ENCODE results near the gene RC3H2. TPM values are rescaled to one million over a fixed set of nuclear protein-coding genes. Genes with fewer than 3 reads are reported as not detected.
A peak's percentile ranks its signal among the peaks of the same experiment; 100 is the strongest.

The RC3H2 gene, protein sequence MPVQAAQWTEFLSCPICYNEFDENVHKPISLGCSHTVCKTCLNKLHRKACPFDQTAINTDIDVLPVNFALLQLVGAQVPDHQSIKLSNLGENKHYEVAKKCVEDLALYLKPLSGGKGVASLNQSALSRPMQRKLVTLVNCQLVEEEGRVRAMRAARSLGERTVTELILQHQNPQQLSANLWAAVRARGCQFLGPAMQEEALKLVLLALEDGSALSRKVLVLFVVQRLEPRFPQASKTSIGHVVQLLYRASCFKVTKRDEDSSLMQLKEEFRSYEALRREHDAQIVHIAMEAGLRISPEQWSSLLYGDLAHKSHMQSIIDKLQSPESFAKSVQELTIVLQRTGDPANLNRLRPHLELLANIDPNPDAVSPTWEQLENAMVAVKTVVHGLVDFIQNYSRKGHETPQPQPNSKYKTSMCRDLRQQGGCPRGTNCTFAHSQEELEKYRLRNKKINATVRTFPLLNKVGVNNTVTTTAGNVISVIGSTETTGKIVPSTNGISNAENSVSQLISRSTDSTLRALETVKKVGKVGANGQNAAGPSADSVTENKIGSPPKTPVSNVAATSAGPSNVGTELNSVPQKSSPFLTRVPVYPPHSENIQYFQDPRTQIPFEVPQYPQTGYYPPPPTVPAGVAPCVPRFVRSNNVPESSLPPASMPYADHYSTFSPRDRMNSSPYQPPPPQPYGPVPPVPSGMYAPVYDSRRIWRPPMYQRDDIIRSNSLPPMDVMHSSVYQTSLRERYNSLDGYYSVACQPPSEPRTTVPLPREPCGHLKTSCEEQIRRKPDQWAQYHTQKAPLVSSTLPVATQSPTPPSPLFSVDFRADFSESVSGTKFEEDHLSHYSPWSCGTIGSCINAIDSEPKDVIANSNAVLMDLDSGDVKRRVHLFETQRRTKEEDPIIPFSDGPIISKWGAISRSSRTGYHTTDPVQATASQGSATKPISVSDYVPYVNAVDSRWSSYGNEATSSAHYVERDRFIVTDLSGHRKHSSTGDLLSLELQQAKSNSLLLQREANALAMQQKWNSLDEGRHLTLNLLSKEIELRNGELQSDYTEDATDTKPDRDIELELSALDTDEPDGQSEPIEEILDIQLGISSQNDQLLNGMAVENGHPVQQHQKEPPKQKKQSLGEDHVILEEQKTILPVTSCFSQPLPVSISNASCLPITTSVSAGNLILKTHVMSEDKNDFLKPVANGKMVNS
- 39.9 TPM for total RNA-seq

DNA sequence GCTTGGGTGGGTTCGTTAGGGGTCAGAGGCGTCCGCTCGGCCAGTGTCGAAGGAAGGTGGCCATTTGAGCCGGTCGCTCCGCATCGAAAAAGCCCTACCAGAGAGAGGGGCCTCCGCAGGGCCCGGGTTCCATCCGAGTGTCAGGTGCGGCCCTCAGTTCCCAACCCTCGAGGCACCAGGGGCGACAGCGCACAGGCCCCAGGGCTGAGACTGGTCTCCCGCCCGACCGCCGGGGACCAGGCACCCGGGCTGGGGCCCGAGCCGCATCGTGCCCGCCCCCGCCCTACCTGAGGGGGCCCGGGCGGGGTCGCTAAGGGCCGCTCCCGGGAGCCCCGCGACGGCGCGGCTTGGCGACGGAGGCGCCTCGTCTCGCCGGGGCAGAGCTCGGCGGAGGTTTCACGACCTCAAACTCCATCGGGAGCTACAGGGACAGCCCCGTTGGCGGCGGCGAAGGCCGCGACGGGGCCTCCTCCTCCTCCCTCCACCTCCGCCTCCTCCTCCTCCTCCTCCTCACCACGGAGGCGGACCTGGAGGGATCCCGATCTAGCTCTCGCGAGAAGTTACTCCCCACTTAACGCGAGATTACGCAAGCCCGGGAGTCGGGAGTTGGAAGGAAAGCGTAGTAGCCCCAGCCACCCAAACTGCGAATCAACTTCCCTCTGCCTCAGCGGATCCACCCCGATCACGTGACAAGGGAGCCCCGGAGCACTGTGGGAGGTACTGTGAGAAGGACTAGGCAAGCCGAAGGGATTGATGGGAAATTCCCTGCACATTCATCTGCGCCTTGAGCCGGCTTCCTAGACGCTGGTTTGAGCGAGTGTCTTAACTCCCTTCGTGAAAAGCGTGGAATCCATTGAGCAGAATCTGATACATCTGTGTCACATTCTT, at the start of gene RC3H2:
Gene RC3H2, minus strand, starts transcription at position 537 of the 888 bp plus-strand sequence. CDS start 7,850 bp downstream, outside the sequence.
- peak; percentile 99 for DNase-seq (ENCODE audit: low spot score)

DNA sequence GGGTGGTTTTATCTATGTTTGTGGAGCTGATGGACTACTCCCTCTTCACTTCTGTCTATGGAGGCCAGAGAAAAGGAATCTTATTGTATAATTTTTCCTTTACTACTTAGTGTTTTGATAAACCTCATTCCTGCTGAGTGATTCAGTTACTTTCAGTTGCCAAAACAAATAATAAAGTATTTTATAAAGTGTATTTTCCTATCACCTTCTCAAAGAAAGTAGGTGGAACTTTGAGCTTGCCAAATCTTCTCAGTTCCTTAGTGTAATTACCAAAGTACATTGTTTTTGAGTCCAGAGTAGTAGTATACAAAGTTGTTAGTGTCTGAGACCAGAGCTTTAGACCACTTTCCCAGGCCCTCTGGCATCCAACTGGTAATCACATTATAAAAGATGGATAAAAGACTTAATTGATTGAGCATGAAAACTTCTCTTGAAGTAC, 49.1 kb upstream of the RC3H2 start:
- DNase-seq (ENCODE audit: low spot score): no peak

DNA sequence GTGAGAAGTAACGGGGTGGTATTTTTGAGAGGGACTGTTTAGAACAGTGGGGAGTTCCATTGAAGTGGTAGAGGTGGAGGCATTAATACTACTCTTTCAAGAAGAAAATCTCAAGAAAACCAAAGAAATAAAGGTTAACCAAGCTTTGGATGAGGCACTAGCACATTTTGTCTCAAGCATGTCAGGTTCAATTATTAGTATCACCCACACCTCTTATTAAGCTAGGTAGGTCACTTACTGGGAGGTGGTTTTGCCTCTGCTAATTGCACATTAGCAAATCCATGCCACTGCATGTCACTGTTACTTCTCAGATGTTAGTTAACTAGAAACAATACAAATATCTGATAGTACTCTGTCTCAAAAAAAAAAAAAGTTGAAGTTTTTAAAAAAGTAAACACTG, 45.9 kb upstream of the RC3H2 start:
- no peak for DNase-seq (ENCODE audit: low spot score)

DNA sequence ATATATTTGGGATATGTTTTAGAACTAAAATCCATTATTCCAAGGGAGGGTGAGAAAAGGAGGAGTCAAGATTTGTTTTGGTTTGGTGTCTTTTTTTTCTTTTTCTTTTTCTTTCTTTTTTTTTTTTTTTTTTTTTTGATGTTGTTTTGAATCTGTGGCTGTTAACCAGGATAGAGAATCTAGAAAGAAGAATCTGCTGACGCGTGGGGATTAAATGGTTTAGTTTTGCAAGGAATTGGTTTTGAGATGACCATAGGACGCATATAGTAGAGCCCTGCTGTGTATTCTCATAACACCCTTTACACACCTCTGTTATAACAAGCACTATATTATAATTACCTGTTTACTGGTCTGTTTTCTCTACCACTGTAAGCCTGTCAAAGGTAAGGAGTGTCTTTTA, 45.1 kb upstream of the RC3H2 start:
- no peak for DNase-seq (ENCODE audit: low spot score)

DNA sequence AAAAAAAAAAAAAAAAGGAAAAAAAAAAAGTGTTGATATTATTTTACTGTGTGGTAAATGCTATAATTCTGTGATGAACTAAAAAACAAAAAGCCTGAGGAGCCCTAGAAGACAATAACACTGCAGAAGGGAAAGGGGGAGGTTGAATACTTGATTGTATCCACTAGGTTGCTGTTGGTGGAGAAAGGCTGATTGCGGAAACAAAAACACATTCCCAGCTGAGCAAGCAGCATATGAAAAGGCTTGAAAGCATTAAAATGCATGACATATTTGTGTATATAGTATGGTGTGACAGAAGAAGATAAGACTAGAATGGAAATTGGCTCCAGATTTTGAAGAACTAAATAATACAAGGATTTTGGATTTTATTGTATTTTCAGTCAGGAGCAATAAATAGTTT, 44.5 kb upstream of the RC3H2 start:
- DNase-seq (ENCODE audit: low spot score): no peak

DNA sequence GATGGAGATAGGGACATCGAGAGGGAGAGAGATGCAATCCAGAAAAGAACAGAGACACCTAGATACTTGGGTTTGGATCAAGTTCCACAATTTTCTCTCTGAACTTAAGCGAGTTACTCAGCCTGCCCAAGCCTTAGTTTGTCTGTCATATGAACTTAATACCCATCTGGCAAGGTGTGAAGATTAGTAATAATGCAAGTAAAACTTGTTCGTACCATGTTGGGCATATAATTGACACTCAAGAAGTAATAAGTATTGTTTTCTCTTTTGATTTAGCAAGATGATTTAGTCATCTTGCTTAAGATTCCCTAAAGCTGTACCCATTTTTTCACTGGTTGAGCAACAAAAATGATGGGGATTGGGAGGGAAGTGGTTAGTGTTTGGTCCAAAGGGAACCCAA, 43.2 kb upstream of the RC3H2 start:
- no peak for DNase-seq (ENCODE audit: low spot score)

DNA sequence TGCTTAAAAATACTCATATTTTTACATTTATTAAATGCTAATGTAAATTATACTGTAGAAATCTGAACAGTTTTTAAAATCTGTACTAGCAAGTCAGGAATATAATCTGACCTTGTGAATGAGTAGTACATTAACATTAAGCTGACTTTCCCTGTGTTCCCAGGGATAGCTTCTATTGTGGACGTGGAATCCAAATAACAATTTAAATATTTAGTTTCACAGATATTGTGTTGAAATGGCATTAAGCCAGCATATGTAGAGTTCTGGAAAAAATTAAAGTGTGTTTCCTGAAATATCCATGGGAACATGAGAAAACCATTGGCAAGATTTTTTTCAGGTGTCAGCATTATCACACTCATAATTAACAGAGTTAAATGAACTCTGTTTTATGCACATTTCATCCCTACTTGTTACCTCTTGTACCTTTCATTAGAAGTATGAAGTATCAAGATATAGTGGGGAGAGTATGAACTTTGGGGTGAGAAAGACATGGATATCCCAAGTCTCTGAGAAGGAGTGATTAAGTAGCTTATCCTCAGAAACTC, 41.4 kb upstream of the RC3H2 start:
- DNase-seq (ENCODE audit: low spot score): no peak

DNA sequence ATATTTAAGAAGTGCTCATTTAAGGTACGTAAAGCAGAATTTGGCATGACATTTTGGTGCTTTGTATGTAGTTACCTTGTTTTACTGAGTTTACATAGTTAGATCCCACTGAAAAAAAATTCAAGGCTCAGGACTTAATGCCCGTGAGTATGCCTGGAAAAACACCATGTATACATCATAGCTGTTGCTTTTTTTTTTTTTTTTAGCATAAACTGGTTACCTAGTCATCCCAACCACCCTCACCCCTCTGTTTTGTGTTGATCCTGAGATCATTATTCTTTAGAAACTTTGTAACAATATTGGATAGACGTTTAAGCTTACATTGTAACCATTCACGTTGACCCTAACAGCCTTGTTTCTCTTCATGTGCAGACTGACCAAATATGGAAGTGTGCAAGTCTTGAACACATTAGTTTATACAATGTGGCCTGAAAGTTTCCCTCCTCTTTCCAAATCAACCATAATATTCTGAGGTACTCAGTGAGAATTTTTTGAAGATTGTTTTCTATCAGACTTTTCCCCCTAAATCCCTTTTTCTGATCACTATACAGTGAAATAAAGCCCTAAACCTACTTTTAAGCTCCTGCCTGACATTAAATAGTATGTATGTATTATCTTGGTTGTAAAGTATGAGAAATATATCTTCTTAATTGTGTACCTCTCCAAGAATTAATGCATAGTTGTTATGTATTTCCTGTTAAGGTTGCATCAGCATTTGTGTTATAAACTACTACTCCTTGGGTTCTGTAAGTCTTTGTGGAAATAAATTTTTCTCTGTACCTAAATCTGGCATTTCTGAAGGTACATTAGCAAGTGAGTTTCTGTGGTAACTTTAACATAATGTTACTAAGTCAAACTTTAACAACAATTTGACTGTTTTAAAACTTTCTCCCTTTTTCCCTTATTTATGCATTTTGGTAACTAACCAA, 40.1 kb upstream of the RC3H2 start:
- DNase-seq (ENCODE audit: low spot score): no peak

DNA sequence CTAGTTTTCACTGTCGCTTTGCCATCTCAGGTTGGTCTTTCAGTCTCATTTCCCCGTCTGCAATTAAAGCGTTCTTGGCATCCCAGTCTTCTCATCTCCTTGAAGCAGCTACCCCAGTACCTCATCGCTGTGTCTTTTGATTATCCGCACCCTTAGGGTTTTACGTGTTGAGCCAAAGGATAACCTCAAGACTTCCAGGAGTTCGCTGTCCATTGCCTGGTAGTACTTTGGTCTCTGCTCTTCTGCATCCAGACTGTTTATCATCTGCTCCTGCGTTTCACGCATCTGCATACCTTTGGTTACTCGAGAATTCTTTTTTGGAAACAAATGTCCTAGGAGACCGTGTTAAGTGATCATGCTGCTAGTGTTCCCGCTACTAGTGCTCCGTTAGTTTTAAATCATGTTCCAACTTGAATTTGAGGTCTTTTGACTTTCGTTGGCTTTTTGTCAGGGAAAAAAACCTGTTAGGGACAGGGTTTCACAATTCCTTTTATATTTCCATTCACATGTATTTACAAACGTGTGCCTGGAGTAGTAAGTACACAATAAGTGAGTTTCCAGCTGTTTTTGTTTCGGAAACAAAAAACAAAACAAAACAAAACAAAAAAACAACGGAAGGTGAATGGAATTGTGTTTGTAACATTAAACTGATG, 36.5 kb upstream of the RC3H2 start:
- DNase-seq (ENCODE audit: low spot score): peak; percentile 21

DNA sequence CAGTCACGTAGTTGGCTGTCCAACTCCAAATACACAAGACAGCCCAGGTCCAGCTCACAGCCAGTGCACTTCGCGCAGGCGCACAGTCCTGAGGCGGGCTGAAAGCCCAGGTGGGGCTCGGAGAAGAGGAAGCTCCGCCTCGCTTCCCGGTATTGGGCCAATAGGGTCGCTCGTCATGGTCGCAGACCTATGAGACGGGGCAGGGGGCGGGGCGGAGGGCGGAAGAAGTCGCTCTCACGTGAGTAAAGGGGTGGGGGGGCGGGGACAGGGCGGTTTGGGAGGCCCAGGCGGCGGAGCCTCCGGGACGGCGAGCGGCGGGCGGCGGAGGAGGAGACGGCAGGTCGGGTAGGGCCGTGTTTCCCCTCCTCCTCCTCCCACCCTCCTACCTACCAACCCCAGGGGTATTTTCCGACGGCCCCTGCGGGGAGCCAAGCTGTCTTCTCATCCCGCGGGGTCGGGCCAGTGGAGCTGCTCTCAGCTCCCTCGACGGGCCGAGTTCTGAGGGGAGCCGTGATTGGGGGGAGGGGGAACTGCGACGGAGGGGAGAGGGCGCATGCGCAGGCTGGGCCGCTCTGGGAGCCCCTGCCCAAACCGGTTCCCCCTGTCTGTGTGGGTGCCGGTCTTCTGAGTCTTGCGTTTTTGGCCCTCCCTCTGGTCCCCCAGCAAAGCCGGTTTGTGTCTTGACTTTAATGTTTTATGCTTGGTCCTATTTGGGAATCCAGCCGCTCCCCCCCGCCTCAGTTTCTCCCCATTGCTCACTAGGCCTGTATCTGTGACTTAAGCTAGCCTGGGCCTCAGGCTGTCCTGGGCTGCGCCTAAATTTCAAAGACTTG, 35.8 kb upstream of the RC3H2 start, which contains the start of gene RABGAP1:
Gene RABGAP1, plus strand, starts transcription at position 272 of the 833 bp plus-strand sequence. CDS start 16,040 bp downstream, outside the sequence.
- DNase-seq (ENCODE audit: low spot score): peak; percentile 99

DNA sequence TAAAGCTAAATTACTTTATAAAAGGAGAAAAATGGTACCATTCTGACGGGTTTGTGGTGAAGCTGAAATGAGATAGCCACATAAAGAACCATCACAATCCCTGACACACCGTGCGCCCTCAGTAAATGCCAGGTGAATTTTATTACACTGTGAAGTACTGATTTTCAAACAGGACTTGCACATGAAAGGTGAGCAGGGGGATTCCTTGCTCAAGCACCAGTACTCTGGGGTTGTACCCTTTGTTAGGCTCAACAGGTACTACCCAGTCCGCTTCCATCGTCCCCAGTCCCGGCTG, 35.2 kb upstream of the RC3H2 start:
- no peak for DNase-seq (ENCODE audit: low spot score)

DNA sequence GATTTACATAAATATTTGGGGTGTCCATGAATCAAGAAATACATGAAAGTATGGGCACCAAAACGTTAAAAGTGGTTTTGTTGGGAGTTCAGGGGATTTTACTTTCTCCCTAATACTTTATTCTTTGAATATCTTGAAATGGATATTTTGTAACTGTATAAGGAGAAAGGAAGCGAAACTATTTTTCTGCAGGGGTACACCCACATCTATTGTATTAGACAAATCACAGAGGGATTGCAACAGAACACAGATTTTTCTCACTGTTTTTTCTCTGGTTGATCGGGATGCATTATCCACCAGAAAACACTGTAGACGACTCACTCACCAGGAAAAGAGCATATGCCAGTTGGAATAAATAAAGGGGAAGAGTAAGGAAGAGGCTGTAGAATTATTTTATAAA, 34.4 kb upstream of the RC3H2 start:
- DNase-seq (ENCODE audit: low spot score): no peak

DNA sequence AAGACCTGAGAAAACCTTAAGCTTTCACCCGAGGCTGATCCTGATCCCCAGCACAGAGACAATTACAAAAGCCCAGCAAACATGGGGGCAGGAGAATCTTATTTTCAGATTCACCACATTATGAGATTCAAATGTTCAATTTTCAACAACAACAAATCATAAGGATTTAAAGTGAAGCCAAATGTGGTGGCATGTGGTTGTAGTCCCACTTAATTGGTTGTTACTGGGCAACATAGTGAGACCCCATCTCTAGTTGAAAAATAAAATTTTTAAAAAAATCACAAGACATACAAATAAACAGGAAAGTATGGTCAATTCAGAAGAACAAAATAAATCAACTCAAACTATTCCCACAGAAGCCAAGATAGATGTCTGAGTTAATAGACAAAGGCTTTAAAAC, 31.7 kb upstream of the RC3H2 start:
- no peak for DNase-seq (ENCODE audit: low spot score)

DNA sequence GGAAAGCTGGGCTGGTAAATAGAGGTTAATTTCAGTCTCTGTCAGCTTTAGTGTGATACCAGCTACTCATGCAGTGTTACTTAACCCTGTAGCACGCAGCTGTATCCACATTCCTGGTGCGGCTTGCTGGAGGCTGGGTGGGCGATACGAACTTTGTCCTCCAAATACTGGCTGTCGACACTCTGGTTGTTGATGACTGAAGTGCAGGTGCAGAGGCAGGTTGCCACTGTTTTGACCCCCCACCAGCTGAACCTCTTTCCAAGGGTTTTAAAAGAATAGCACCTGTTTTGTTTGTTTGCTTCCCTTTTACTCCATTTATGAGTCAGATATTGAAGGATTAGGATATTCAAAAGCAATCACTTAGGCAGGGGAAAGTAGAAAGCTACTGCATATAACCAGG, 31.3 kb upstream of the RC3H2 start:
- DNase-seq (ENCODE audit: low spot score): no peak

DNA sequence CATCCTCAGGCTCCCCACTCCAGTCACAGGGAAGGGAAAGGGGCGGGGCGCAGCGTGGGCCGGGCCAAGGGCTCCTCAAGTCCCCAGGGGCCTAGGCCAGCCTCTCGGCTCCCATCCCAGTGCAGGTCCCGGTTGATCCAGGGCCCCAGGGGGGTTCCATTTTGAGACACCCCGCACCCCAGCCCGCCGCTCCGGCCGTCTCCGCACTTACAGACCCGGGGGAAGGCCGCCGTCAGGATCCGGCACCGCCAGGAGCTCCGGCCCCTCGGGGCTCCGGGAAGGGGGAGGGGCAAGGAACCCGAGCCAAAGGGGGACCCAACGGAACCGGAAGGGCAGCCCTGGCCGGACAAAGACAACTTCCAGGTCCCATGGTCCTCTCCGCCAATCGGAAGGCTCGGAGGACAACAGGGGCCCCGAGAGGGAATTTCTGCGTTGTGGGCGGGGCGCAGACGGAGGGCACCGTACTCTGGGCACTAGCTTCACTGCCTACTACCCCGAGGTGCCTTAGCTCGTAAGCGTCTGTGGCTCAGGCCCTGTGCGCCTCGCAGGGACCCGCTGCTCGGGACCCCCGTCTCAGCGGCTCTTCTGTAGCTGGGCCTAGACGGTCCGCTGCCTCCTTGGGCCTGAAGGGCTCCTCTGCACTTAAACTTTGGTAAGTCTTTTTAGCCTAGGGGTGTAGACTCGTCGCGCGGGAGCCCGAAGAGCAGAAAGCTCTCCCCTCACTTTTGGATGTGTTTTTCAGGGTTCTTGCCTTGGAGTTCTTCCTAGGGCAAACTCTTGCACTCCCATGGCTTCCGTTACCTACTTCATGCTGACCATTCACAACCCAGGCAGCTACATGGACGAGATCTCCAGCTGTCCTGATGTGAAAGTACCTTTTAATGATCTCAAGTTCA, 26.3 kb upstream of the RC3H2 start, which contains the start of gene ZBTB26:
Gene ZBTB26, minus strand, starts transcription at position 287 of the 896 bp plus-strand sequence. CDS start 11,578 bp downstream, outside the sequence.
- peak; percentile 94 for DNase-seq (ENCODE audit: low spot score)

DNA sequence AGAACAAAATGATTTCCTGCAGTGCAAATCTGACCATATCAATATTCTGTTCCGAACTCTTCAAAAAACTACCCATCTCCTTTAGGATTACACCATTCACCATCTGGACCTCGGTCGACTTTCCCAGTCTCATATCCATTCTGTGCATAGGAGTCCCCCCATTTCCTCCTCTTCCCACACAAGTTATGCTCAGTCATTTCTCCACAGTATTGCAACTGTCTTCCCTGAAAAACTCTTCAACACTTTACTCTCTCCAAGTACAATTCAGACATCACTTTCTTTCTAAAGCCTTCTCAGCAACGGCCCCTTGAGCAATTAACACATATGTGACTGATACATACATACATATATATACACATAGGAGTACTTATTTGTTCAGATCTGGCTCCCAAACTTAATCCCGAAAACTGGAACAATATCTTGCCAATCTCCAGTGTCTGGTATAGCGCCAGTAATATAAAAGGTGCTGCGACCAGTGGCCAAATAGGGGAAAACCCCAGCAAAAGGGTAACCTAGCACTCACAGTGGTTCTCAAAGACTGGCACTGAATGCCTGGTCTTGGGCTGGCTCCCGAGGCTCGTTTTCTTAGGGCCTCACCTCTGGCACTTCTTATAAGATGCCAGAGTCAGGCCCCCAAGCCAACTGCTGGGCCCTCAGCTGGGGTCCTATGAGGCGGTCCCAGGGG, 25.5 kb upstream of the RC3H2 start:
- DNase-seq (ENCODE audit: low spot score): no peak

Data from mucosa of gallbladder (tissue), 1 donor.